ENCODE results near the gene NOL7. TPM values are rescaled to one million over a fixed set of nuclear protein-coding genes. Genes with fewer than 3 reads are reported as not detected.

NOL7 gene
- total and polyA plus RNA-seq, 2 experiments from 2014 or later, result 84.3 to 96.8 TPM

DNA sequence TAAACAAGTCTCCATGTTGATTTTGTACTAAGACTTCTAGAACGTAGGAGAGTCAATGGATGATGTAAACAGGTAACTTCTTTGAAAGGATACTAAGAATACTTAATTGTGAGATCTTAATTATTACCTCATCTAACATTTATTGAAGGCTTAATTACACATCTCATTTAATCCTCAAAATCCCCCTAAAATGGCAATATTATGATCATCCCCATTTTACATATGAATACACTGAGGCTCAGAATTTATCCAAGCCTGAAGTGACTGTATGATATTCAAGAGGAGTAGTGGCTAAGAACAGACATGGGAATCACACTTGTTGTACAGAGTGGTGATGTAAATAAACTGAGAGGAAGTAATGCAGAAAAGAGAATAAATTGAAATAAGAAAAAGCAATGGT lies 22.9 kb downstream of the NOL7 start:
- H3K9me3 ChIP-seq (ENCODE audit: low read depth), result no peaks in the 10 kb centered on the region
- H3K4me3 ChIP-seq, result no peak overlapping the region
- no peak for DNase-seq (ENCODE audit: low spot score)
- H2AFZ ChIP-seq, result no peak overlapping the region
- TF ChIP-seq EZH2 (IDR thresholded peaks at IDR 0.05; ENCODE audit: borderline replicate concordance), result no peak
- no peak for TF ChIP-seq CTCF (IDR thresholded peaks at IDR 0.05; ENCODE audit: poor library complexity)
- no peak for TF ChIP-seq EZH2phosphoT487 (IDR thresholded peaks at IDR 0.05; ENCODE audit: low read depth, severe bottlenecking, unreplicated experiment)
- no peak overlapping the region for H3K27ac ChIP-seq
- H3K9me2 ChIP-seq (replicated peaks; ENCODE audit: insufficient read depth), result no peaks in the 10 kb centered on the region
- H3K4me2 ChIP-seq, result no peak overlapping the region
- H3K27me3 ChIP-seq, result no peaks in the 10 kb centered on the region
- no peaks in the 10 kb centered on the region for H3K4me1 ChIP-seq (ENCODE audit: insufficient read depth)
- WGBS (ENCODE audit: low lambda C conversion rate, missing lambda C conversion rate), result 94% methylated on average over 1 of the region's 1 CpG
- no peaks in the 10 kb centered on the region for H4K20me1 ChIP-seq (ENCODE audit: insufficient read depth, poor library complexity, severe bottlenecking)
- H3K79me2 ChIP-seq, result no peaks in the 10 kb centered on the region
- no peaks in the 10 kb centered on the region for H3K36me3 ChIP-seq (replicated peaks; ENCODE audit: insufficient read depth, low read depth)

- no peak overlapping the region for H3K4me3 ChIP-seq
- H2AFZ ChIP-seq, result no peak overlapping the region
- no peaks in the 10 kb centered on the region for H3K79me2 ChIP-seq
- H3K4me1 ChIP-seq (ENCODE audit: insufficient read depth), result no peaks in the 10 kb centered on the region
- TF ChIP-seq EZH2 (IDR thresholded peaks at IDR 0.05; ENCODE audit: borderline replicate concordance) (no peak), CTCF (IDR thresholded peaks at IDR 0.05; ENCODE audit: poor library complexity) (no peak)
- no peak overlapping the region for H3K27ac ChIP-seq
- no peaks in the 10 kb centered on the region for H3K9me3 ChIP-seq (ENCODE audit: low read depth)
- no peaks in the 10 kb centered on the region for H3K36me3 ChIP-seq (replicated peaks; ENCODE audit: insufficient read depth, low read depth)
- no peaks in the 10 kb centered on the region for H3K9me2 ChIP-seq (replicated peaks; ENCODE audit: insufficient read depth)
- no peak for DNase-seq (ENCODE audit: low spot score)
- H3K27me3 ChIP-seq, result no peaks in the 10 kb centered on the region
- WGBS (ENCODE audit: low lambda C conversion rate, missing lambda C conversion rate), result 92% methylated on average over 4 of the region's 4 CpGs
- no peaks in the 10 kb centered on the region for H4K20me1 ChIP-seq (ENCODE audit: insufficient read depth, poor library complexity, severe bottlenecking)
- H3K4me2 ChIP-seq, result no peak overlapping the region
Observed at GRCh38 chr6:13638626-13639025, 23.5 kb downstream of the NOL7 start.

- no peak for TF ChIP-seq EZH2phosphoT487 (IDR thresholded peaks at IDR 0.05; ENCODE audit: low read depth, severe bottlenecking, unreplicated experiment)
- TF ChIP-seq CTCF (IDR thresholded peaks at IDR 0.05; ENCODE audit: poor library complexity), result no peak
- no peak for TF ChIP-seq EZH2 (IDR thresholded peaks at IDR 0.05; ENCODE audit: borderline replicate concordance)
- Histone ChIP-seq H4K20me1 (ENCODE audit: insufficient read depth, poor library complexity, severe bottlenecking) (no peaks in the 10 kb centered on the region), H3K27ac (no peak overlapping the region), H3K9me3 (ENCODE audit: low read depth) (no peaks in the 10 kb centered on the region), H3K79me2 (no peaks in the 10 kb centered on the region), H3K4me1 (ENCODE audit: insufficient read depth) (no peaks in the 10 kb centered on the region), H3K4me3 (no peak overlapping the region), H3K36me3 (replicated peaks; ENCODE audit: insufficient read depth, low read depth) (no peaks in the 10 kb centered on the region), H2AFZ (no peak overlapping the region), H3K4me2 (no peak overlapping the region), H3K27me3 (no peaks in the 10 kb centered on the region), H3K9me2 (replicated peaks; ENCODE audit: insufficient read depth) (no peaks in the 10 kb centered on the region)
- WGBS (ENCODE audit: low lambda C conversion rate, missing lambda C conversion rate), result 90% methylated on average over 5 of the region's 5 CpGs
- DNase-seq (ENCODE audit: low spot score), result no peak
Observed at GRCh38 chr6:13641315-13641714, 26.2 kb downstream of the NOL7 start.

DNA sequence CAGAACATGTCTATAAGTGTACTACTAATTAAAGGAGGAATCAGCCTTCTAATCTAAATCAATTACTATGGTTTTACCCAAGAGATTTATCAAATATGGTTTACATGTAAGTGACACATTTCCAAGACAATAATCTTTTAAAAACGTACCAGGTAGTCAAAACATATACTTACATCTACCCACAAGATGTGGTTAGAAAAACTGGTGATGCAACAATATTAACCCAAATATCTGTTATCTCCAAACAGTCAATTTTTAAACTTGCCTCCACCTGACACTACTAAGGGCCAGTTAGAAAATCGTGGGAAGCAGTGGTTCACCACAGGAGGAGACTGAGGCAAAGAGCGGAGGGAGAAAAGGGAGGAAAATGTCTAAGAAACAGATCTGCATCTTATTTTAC lies 28.0 kb downstream of the NOL7 start:
- Histone ChIP-seq H4K20me1 (ENCODE audit: insufficient read depth, poor library complexity, severe bottlenecking) (no peaks in the 10 kb centered on the region), H3K9me3 (ENCODE audit: low read depth) (no peaks in the 10 kb centered on the region), H3K4me3 (no peak overlapping the region), H3K79me2 (no peaks in the 10 kb centered on the region), H3K4me1 (ENCODE audit: insufficient read depth) (no peaks in the 10 kb centered on the region), H3K4me2 (no peak overlapping the region), H3K27me3 (no peaks in the 10 kb centered on the region), H2AFZ (no peak overlapping the region), H3K27ac (no peak overlapping the region), H3K9me2 (replicated peaks; ENCODE audit: insufficient read depth) (no peaks in the 10 kb centered on the region), H3K36me3 (replicated peaks; ENCODE audit: insufficient read depth, low read depth) (no peaks in the 10 kb centered on the region)
- DNase-seq (ENCODE audit: low spot score), result no peak
- WGBS (ENCODE audit: low lambda C conversion rate, missing lambda C conversion rate), result 91% methylated on average over 3 of the region's 3 CpGs
- no peak for TF ChIP-seq EZH2 (IDR thresholded peaks at IDR 0.05; ENCODE audit: borderline replicate concordance)
- no peak for TF ChIP-seq EZH2phosphoT487 (IDR thresholded peaks at IDR 0.05; ENCODE audit: low read depth, severe bottlenecking, unreplicated experiment)
- no peak for TF ChIP-seq CTCF (IDR thresholded peaks at IDR 0.05; ENCODE audit: poor library complexity)

All from hepatocyte (in vitro differentiated cells).